ENCODE results near the gene SPCS2.

The SPCS2 gene

DNA sequence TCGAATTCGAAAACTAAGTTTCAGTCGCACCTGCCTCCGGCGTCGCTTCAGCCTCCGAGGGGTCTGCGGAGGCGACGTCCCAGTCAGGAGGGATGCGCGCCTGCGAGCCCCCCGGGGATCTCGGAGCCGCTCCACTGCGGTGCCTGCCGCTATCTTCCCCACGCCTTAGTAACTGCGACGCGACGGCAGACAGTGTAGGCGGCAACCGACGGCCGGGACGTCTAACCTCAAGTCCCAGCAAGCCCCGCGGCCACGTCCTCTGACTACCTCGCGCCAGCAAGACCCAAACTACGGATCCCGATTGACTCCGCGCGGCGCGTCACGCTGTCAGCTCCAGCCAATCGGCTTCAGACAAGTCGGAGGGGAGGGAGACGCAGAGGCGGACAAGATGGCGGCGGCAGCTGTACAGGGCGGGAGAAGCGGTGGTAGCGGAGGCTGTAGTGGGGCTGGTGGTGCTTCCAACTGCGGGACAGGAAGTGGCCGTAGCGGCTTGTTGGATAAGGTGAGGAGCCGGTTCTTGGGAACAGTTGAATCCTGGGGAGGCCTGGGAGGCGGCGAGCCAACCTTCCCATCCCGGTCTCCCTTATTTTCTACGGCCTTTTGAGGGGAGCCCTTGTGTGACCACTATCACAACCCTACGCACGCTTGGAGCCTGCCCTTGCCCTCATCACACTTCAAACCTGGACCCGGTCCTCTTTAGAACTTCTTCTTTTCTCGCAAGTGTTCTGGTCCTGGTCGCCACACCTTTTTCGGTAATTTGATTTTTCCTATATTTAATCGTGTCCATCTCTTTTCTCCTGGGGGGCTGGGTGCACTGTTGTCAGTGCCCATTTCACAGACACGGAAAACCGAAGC is at the start of gene SPCS2, which contains the start of gene XRRA1:
SPCS2 (plus strand) TSS at position 369 of the 855 bp plus-strand sequence; CDS start at position 389, 20 bp downstream.
XRRA1 (minus strand) TSS at position 194 of the 855 bp plus-strand sequence. CDS start 8,213 bp downstream, outside the sequence.
- POLR2A ChIA-PET = interaction anchor here (1.4 kb wide), 1 partner anchor 9 kb away, joined by 3 read pairs; no protein-coding TSS in a partner anchor
- DNase-seq (ENCODE audit: extremely low spot score) = peak; percentile 96
- TF ChIP-seq CTCF (IDR thresholded peaks at IDR 0.05; ENCODE audit: control extremely low read depth, extremely low read depth, low read depth, missing control alignments) = no peak
- CTCF ChIA-PET = interaction anchor here (1.0 to 1.4 kb wide), 4 partner anchors 9 to 20 kb away, joined by 3 to 4 read pairs (median 3); no protein-coding TSS in a partner anchor

- POLR2A ChIA-PET = no interaction called here
These were observed 46.7 kb upstream of the SPCS2 start for GRCh38 chr11:74902342-74902741.

GRCh38 chr11:74905326-74905725 is 43.7 kb upstream of the SPCS2 start:
- no peak for DNase-seq (ENCODE audit: extremely low spot score)
- POLR2A ChIA-PET = no interaction called here
- no peak for TF ChIP-seq CTCF (IDR thresholded peaks at IDR 0.05; ENCODE audit: control extremely low read depth, extremely low read depth, low read depth, missing control alignments)
- CTCF ChIA-PET = interaction anchor here (1.4 to 1.5 kb wide), 2 partner anchors 10 to 25 kb away, joined by 3 to 4 read pairs; no protein-coding TSS in a partner anchor

More at GRCh38 chr11:74902342-74902741, 46.7 kb upstream of the SPCS2 start:
- DNase-seq (ENCODE audit: extremely low spot score) = no peak
- CTCF ChIA-PET = no interaction called here
- TF ChIP-seq CTCF (IDR thresholded peaks at IDR 0.05; ENCODE audit: control extremely low read depth, extremely low read depth, low read depth, missing control alignments) = no peak

- CTCF ChIA-PET = interaction anchor here (0.8 to 4.1 kb wide), 13 partner anchors 10 to 341 kb away, joined by 3 to 18 read pairs (median 4); no protein-coding TSS in a partner anchor
- no peak for TF ChIP-seq CTCF (IDR thresholded peaks at IDR 0.05; ENCODE audit: control extremely low read depth, extremely low read depth, low read depth, missing control alignments)
- POLR2A ChIA-PET = no interaction called here
- peak; percentile 25 for DNase-seq (ENCODE audit: extremely low spot score)
These were observed 39.7 kb upstream of the SPCS2 start for GRCh38 chr11:74909385-74909784.

DNA sequence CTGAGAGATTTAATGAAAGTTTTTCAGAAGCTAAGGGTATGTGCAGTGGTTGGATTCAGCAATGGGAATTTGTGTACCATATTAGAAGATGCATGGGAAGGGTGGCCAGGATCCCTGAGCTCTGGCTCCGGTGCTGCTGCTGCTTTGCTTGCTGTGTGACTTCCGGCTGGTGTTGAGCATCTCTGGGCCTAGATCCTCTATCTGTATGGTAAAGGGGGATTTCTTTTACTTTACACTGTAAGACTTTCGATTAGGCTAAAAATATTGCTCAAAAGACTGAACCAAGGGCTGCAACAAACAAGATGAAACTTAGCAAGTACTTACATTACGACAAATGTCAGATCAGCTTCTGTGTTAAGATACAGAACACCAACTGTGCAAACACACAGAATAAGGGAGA is 39.3 kb upstream of the SPCS2 start:
- ChIA-PET POLR2A (no interaction called here), CTCF (interaction anchor here (0.8 to 4.1 kb wide), 10 partner anchors 9 to 340 kb away, joined by 3 to 18 read pairs (median 4); no protein-coding TSS in a partner anchor)
- TF ChIP-seq CTCF (IDR thresholded peaks at IDR 0.05; ENCODE audit: control extremely low read depth, extremely low read depth, low read depth, missing control alignments) = no peak
- no peak for DNase-seq (ENCODE audit: extremely low spot score)

DNA sequence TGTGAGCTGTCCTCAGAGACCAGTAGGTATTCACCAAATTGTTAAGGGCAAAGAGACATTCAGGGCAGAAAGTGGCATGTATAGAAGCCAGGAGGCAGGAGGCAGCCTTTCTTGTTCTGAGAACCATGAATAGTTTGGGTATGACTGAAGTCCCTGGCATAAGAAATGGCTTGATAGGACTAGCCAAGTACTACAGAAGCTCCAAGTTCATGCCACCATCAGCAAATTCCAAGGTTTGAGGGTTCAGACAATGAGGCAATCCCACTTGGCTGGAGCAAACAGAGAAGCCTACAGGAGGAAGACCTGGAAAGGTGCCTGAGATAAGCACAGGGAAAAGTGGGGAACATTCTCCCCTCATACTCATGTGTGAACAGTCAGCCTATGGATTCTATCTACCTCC is 25.9 kb upstream of the SPCS2 start:
- ChIA-PET POLR2A (no interaction called here), CTCF (interaction anchor here (0.8 to 2.2 kb wide), 12 partner anchors 9 to 326 kb away, joined by 3 to 9 read pairs (median 4); no protein-coding TSS in a partner anchor)
- no peak for TF ChIP-seq CTCF (IDR thresholded peaks at IDR 0.05; ENCODE audit: control extremely low read depth, extremely low read depth, low read depth, missing control alignments)
- DNase-seq (ENCODE audit: extremely low spot score) = no peak

Measured in GM10248 (cell line).